Hematopoietic multipotent progenitor cell treated with erythropoietin and hydrocortisone succinate and interleukin-3 and kit ligand, for 6 days (in vitro differentiated cells): ENCODE results near the gene IFNA10.
"Not testable (repeated sequence)": the region's sequence is repeated elsewhere in the genome, so short reads cannot be mapped to it uniquely, and the experiment has no call there.

Source experiments
- DNase-seq: peaks from one replicate; pipeline ENCODE4 v3.0.0-alpha.2; 2015

Gene IFNA10

DNA sequence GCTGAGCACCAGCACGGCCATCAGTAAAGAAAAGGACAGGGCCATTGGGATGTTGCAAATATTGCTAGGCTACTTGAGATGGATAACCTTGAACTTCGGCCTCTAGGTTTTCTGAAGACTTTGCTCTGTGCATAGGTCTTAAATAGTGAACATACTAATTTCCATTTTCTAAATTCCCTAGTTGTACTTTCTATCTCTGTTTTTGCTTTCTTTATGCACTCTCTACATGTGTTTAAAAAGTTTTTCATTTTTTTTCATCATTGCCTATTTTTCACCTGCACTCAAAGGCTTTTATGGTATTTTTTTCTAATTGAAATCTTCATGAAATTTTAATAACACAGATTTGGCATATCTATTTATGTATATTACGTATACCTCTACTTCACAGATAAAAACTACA is 19.5 kb downstream of the IFNA10 start, which contains the start of gene IFNA4:
Gene IFNA4 (minus strand): TSS at position 101 of the 400 bp plus-strand sequence. CDS start 56 bp downstream, at position 45.
- DNase-seq: not testable (repeated sequence)

DNA sequence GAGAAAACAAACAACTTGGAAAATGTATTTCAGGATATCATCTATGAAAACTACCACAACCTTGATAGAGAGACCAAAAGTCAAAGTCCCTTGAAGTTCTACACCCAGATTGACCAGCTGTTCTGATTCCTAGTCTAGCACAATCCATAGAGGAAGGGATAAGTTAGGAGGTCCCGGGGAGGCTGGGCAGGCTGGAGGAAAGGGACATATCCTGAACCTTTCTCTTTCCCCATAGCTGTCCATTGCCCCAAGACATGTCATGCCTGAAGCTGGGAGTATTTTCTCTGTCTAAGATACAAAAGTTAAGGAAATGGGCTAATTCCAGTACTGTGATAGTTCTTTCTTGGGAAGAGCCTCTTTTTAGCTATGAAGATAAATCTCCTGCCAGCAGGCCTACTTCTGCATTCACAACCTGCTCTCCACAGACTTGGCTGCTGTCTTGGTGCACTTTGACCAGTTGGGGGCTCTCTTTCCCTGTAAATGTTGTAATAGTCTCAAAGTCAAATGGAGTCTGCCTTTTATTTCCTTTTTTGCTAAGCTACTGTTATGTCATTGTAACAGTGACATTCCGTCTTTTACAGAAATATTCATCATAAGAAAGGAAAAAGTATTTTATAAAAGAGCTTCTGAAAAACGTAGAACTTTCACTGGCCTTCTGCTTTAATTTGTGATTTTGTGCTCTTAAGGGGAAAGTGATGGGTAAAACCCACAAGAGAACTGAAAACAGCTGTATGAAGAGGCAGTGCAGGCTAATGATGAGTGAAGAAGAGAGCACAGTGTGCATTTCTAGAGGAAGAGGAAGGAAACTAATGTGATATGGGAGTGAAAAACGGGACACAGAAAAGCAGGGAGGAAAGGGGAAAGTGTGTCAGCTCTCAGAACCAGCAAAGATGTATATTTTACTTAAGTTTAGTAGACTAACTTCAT is 23.9 kb downstream of the IFNA10 start:
- DNase-seq: peak; percentile 62

DNA sequence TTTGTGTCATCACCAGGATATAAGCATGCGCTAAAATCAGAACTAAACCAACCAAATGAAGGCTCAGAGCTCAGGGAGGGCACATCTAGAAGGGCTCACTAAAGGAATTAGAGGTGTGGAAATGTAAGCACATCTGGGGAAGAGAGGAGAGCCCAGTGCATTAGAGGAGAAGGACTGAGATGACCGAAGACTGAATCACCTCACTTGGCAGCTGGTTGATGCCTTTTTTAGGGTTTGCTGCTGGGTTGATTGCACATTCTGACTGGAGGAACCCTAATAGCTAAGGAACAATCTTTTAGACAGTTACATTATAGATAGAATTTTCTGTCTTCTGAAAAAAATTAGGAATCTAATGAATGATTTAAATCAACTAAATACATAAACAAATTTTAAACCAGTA is 32.3 kb downstream of the IFNA10 start:
- DNase-seq: no peak

DNA sequence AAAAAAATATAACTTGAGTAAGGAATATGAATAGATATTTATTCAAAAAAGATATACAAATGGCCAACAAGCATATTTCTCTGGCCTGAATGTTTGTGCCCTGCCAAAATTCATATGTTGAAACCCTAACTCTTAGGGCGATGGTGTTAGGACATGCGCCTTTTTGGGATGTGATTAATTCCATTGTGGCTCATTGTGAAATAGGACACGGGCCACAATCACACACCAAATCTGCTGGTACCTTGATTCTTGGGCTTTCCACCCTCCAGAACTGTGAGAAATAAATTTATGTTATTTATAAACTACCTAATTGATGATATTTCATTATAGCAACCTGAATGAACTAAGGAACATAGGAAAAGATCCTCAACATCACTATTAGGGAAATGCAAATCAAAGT is 34.8 kb downstream of the IFNA10 start:
- no peak for DNase-seq

DNA sequence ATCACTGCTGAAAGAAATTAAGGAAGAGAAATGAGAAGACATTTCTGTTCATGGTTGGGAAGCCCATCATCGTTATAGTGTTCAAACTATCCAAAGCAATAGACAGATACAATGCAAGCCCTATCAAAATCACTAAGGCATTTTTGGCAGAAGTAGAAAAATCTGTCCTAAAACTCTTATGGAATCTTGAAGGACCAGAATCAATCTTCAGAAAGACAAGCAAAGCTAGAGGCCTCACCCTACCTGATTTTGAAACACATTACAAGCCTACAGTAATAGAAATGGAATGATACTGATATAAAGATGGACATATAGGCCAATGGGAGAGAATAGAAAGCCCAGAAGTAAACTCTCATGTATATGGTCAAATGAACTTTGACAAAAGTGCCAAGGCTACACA is 35.6 kb downstream of the IFNA10 start:
- DNase-seq: no peak

DNA sequence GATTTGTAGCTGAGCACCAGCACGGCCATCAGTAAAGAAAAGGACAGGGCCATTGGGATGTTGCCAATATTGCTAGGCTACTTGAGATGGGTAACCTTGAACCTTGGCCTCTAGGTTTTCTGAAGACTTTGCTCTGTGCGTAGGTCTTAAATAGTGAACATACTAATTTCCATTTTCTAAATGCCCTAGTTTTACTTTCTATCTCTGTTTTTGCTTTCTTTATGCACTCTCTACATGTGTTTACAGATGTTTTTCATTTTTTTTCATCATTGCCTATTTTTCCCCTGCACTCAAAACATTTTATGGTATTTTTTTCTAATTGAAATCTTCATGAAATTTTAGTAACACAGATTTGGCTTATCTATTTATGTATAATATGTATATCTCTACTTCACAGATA is 40.4 kb downstream of the IFNA10 start, which contains the start of gene IFNA21:
Gene IFNA21 (minus strand): TSS at position 101 of the 400 bp plus-strand sequence. CDS start 48 bp downstream, at position 53.
- not testable (repeated sequence) for DNase-seq

DNA sequence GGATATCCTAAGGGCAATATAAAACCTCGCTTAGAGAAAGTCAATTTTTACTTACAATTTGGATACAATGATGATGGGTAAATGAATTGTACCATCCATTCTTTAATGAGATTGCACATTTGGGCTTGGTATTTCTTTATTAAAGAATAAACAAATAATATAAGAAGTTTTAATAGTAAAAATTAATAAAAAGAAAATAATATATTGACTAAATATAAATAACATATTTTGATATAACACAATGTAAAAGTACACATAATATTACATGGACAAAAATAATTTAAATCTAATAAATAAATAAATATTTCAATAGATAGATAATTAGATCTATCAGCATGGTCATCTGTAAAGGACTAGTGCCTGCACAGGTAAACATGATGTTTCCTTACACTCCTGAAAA is 41.4 kb downstream of the IFNA10 start:
- DNase-seq: no peak

DNA sequence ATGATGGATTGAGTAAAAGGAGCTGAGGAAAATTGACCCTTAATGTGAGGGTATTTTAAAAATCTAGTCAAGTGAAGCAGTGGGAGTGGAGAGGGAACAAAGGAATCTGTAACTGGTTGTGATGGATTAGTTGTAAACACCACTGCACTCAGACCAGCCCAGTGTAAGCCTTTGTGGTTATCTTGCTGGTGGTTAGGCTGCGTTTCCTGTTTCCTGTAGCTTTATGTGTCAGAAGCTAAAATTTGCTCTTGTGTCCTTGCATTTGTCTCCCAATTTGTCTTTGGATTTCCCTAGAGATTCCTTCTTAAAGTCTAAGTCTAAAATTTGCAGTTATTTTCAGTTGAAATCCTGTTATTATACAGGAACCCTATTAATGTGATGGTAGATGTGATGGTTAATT is 46.8 kb downstream of the IFNA10 start:
- DNase-seq: peak; percentile 64
